ENCODE measurements around the gene CYBC1.
A peak's percentile ranks its signal among the peaks of the same experiment; 100 is the strongest.

CYBC1 gene

GRCh38 chr17:82493226-82493781, 42.8 kb upstream of the CYBC1 start:
- DNase-seq (ENCODE audit: low read depth in 2 of 2), result peak in 1 of 2 donors; percentile 18

DNA sequence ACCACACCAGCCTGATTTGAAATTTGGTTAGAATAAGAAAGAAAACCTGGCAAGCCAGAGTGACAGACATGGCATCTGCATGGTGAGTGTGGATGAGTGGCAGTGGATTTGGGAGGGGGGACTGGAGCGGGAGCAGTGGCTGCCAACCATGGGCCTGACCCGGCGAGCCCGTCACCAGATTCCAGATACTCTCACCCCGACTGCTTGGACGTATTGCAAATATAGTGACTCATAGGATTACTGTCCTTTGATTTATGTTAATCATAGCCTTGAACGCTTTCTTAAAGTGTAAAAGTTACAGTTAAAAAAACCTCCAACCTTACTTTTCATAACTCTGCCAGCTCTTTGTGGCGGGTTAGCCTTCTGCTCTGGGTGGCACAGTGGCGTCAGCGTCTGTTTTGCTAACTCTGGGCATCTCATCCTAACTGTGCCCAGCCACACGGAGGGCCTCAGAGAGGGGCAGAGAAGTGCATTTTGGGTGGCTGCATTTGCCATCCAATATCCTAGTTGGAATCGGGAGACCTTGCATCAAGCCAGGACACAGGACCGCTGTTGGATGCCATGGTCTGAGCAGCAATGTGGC, 42.2 kb upstream of the CYBC1 start:
- DNase-seq (ENCODE audit: low read depth in 2 of 2), result peak; percentile 53 to 63
- H3K4me3 ChIP-seq (replicated peaks in 1 of 2; ENCODE audit: low read depth in 2 of 2, low read length in 2 of 2), result no peak overlapping the region
- TF ChIP-seq, protein P1, sequence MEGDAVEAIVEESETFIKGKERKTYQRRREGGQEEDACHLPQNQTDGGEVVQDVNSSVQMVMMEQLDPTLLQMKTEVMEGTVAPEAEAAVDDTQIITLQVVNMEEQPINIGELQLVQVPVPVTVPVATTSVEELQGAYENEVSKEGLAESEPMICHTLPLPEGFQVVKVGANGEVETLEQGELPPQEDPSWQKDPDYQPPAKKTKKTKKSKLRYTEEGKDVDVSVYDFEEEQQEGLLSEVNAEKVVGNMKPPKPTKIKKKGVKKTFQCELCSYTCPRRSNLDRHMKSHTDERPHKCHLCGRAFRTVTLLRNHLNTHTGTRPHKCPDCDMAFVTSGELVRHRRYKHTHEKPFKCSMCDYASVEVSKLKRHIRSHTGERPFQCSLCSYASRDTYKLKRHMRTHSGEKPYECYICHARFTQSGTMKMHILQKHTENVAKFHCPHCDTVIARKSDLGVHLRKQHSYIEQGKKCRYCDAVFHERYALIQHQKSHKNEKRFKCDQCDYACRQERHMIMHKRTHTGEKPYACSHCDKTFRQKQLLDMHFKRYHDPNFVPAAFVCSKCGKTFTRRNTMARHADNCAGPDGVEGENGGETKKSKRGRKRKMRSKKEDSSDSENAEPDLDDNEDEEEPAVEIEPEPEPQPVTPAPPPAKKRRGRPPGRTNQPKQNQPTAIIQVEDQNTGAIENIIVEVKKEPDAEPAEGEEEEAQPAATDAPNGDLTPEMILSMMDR (IDR thresholded peaks at IDR 0.05; ENCODE audit: low read depth, low read length), result no peak

More at GRCh38 chr17:82493226-82493781, 42.8 kb upstream of the CYBC1 start:
- TF ChIP-seq, protein P1 (IDR thresholded peaks at IDR 0.05; ENCODE audit: low read depth, low read length), result no peak
- no peak overlapping the region for H3K4me3 ChIP-seq (replicated peaks in 1 of 2; ENCODE audit: low read depth in 2 of 2, low read length in 2 of 2)

- TF ChIP-seq, protein P1 (IDR thresholded peaks at IDR 0.05; ENCODE audit: low read depth, low read length), result no peak
- no peak overlapping the region for H3K4me3 ChIP-seq (replicated peaks in 1 of 2; ENCODE audit: low read depth in 2 of 2, low read length in 2 of 2)
- DNase-seq (ENCODE audit: low read depth in 2 of 2), result no peak
These were observed 41.0 kb upstream of the CYBC1 start for GRCh38 chr17:82491533-82491932.

DNA sequence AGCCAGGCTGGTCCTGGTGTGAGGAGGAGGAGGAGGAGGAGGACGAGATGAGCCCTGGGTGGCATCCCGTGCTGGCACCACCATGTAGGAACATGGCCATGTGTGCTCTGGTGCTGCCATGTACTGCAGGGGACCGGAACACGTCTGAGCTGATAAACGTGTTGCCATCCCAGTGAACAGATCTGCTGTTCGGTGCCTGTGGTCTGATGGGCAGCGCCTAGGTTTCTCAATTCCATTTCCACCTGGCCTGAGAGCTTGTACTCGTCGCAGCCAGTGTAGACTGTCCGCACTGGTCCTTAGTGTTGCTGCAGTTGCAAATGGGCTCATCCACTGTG, 40.6 kb upstream of the CYBC1 start:
- TF ChIP-seq, protein P1 (IDR thresholded peaks at IDR 0.05; ENCODE audit: low read depth, low read length), result no peak
- H3K4me3 ChIP-seq (replicated peaks in 1 of 2; ENCODE audit: low read depth in 2 of 2, low read length in 2 of 2), result no peak overlapping the region
- DNase-seq (ENCODE audit: low read depth in 2 of 2), result no peak

DNA sequence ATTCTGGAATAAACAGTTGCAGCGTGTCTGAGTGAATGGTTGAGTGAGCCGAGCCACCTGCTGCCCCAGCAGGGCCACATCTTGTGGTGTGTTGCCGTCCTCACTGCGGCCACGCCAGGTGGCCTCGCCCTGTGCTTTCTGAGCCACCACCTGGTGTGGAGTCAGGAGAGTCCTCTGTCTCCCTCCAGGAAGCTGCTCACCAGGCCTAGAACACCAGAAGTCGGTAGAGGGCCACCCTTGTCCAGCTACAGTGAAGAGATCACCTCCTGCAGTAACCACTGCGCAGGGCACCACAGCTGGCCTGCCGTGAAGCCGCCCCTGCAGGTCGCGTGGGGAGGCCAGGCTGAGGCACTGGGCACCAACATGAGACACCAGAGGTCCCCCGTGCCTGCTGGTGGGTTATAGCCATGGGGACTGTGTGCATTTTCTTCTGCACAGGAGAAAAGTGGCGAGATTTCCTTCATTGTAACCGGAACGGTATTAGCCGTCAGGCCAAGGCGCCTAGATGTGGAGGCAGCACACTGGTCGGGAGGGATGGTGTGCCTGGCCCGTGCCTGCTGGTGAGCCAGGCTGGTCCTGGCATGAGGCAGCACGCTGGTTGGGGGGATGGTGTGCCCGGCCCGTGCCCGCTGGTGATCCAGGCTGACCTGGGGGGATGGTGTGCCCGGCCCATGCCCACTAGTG, 40.1 kb upstream of the CYBC1 start:
- TF ChIP-seq, protein P1 (IDR thresholded peaks at IDR 0.05; ENCODE audit: low read depth, low read length), result no peak
- H3K4me3 ChIP-seq (replicated peaks in 1 of 2; ENCODE audit: low read depth in 2 of 2, low read length in 2 of 2), result no peak overlapping the region
- no peak for DNase-seq (ENCODE audit: low read depth in 2 of 2)

- DNase-seq (ENCODE audit: low read depth in 2 of 2), result no peak
- no peak overlapping the region for H3K4me3 ChIP-seq (replicated peaks in 1 of 2; ENCODE audit: low read depth in 2 of 2, low read length in 2 of 2)
- TF ChIP-seq, protein P1 (IDR thresholded peaks at IDR 0.05; ENCODE audit: low read depth, low read length), result no peak
These were observed 39.4 kb upstream of the CYBC1 start for GRCh38 chr17:82489851-82490511.
